Aorta (tissue), 4 donors: Measurements from ENCODE around the gene HELQ. TPM values are rescaled to one million over a fixed set of nuclear protein-coding genes. Genes with fewer than 3 reads are reported as not detected.

Experiments
- polyA plus RNA-seq, 2 donors: library from polyadenylated mRNA; stranded (reverse); fragments of 200-250 nt; gene quantifications; one replicate each; pipeline ENCODE4 v1.2.3, GENCODE V29; 2013
- total RNA-seq, 2 donors: library from RNA; stranded (reverse); fragmentation: NEBNext Ultra II Directional; extraction: Animal tissue kit (Norgen Biotek cat#: 25700); gene quantifications; one replicate each; pipeline ENCODE4 v1.2.1, GENCODE V29; 2021
- donor health status: healthy with polysubstance abuse.
- donor health status: Bipolar disorder and iron deficiency.
- donor health status: DM: no; HTN: no; CAD: no.
- donor health status: DM: yes; HTN: yes; CAD: no.

The HELQ gene
- total and polyA plus RNA-seq, 4 donors: 6.1 to 17.0 (median 9.5) TPM

Other genes with a start within 250 kb of the HELQ start
- gene COQ2, start 171.0 kb downstream of the HELQ start, total RNA-seq: 1 to 10 TPM; 6.6 to 7.6 TPM
- gene COQ2, start 171.0 kb downstream of the HELQ start, polyA plus RNA-seq: 1 to 10 TPM; 1.8 to 3.6 TPM
- 1 to 10 TPM; 3.7 to 5.0 TPM for gene HPSE, start 121.0 kb downstream of the HELQ start, total RNA-seq
- gene HPSE, start 121.0 kb downstream of the HELQ start, polyA plus RNA-seq: 1 to 10 TPM in 1 of 2 donors, under 1 TPM in 1; 0.82 to 3.1 TPM
- gene MRPS18C, start 235 bp upstream of the HELQ start, total RNA-seq: 10 to 100 TPM; 38.2 to 41.5 TPM
- 10 to 100 TPM; 21.5 to 41.8 TPM for gene MRPS18C, start 235 bp upstream of the HELQ start, polyA plus RNA-seq
- 10 to 100 TPM; 12.0 to 21.0 TPM for gene ABRAXAS1, start 29.3 kb upstream of the HELQ start, total RNA-seq
- gene ABRAXAS1, start 29.3 kb upstream of the HELQ start, polyA plus RNA-seq: 10 to 100 TPM; 10.6 to 13.3 TPM
- gene GPAT3, start 80.3 kb upstream of the HELQ start, total RNA-seq: 1 to 10 TPM; 5.1 to 7.5 TPM
- gene GPAT3, start 80.3 kb upstream of the HELQ start, polyA plus RNA-seq: 1 to 10 TPM in 1 of 2 donors, under 1 TPM in 1; 0.90 to 8.9 TPM